NCI-H526 treated with DMSO at 0.1 percent for 48 hours (cell line): Measurements from ENCODE around the gene ZNF319.
A peak's percentile ranks its signal among the peaks of the same experiment; 100 is the strongest.
"Not testable (repeated sequence)": the region's sequence is repeated elsewhere in the genome, so short reads cannot be mapped to it uniquely, and the experiment has no call there.

ENCODE experiments used
- DNase-seq: peaks from one replicate; lab custom pipeline; 2025; lab: John Stamatoyannopoulos, UW

Gene ZNF319

DNA sequence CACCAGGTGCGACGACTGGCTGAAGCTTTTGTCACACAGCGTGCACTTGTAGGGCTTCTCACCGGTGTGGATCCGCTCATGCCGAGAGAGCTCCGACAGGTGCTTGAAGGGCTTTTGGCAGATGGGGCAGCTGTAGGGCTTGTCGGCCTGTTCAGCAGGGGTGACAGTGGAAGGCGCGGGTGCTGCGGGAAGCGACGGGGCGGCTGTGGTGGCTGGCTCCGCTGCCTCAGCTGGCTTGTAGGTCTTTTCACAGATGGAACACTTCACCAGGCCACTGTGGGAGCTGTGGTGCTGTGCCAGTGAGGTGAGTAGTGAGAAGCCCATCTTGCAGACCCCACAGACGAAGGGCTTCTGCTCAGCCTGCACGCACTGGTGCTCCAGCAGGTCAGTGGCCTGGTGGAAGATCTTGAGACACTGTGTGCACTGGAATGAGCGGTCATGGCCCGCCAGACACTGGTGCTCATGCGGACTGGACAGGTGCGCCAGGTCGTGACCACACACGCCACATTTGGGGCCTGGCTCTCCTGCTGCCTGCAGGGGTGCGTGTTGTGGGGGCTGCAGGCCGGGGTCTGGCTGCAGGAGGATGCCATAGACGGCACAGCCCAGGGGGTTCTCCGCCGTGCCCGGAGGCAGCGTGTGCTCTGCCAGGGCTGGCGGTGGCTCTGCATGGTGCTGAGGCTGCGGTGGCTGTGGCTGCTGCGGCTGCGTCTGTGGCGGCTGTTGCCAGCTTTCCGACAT lies 2.8 kb downstream of the ZNF319 start:
- no peak for DNase-seq

DNA sequence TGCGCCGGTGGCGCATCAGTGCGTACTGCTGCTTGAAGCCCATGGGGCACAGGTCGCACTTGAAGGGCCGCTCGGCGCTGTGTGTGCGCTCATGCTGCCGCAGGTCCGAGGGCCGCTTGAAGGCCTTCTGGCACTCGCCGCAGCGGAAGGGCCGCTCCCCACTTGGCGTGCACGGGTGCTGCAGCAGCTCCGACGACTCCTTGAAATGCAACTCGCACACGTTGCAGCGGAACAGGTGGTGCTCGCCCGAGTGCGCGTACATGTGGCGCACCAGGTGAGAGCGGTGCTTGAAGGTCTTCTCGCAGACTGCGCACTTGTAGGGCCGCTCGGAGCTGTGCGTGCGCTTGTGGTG lies 3.3 kb downstream of the ZNF319 start:
- no peak for DNase-seq

DNA sequence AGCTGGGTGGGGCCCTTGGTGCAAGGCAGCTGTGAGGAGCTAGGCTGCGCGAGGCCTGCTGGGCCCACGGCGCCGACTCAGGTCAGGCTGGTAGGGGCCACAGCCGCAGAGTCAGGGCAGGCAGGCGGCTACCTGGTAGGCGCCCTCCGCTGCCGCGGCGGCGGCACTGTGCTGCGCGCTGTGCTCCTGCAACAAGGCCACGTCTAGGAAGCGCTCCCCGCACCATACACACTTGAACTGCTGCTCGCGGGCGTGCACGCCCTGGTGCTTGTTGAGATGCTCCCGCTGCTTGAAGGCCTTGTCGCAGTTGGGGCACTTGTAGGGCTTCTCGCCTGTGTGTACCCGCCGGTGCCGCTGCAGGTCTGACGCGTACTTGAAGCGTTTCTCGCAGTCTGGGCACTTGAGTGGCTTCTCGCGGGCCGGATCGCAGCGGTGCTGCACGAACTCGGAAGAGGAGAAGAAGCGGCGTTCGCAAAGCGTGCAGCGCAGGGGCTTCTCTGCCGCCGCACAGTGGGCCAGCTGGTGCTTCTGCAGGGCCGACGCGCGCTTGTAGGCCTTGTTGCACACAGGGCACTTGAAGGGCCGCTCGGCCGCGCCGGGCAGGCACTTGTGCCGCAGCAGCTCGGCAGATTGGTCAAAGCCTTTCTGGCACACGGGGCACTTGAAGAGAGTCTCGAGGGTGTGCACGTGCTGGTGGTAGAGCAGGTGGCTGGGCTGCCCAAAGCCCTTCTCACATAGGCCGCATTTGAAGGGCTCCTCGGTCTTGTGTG lies 3.9 kb downstream of the ZNF319 start:
- DNase-seq, result no peak

DNA sequence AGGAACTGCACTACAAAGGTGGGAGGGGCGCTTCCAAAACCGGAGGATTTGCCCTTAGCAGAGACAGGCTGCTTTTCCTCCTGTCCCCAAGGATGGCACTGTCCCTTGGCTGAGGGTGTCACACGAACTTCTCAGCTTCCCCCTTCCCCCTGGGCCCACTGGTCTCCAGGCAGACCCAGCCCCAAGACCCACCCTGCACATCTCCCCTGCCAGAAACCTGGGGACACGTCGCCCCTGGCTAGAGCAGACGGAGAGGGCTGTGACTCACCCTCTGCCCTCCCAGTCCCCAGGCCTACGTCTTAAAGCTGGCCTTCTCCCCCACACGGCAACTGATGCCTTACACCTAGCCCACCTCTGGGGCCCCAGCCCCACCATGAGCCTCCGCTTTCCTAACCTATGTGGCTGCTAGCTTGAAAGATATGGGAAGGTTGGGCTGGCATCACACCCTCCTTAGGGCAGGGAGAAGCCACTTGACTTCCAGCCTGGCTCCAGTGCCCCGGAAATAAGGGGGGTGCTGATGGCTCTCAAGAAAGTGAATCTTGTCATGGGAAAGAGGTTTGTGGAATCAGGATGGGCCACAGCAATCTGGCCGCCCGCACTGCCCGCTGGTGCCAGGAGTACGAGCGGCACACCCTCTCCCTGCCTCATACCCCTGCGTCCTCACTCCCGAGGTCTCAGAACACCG lies 4.6 kb downstream of the ZNF319 start:
- DNase-seq, result no peak

DNA sequence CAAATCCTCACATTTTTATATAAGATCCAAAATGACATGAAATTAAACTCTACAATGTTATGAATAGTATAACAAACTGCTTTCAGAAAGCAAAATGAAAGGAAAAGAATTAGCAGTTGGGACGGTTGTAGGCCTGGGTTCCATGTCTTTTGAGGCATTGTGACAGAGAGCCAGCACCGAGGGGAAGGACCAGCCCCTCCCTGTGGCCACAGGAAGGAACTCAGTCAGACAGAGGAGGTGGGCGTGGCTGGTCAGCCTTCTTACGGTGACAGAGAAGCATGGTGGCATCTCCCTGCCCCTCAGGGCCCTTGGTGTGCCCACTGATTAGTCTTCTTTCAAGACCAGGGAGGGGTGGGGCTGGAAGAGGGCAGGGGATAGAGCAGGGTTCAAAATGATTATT lies 5.7 kb downstream of the ZNF319 start:
- no peak for DNase-seq

DNA sequence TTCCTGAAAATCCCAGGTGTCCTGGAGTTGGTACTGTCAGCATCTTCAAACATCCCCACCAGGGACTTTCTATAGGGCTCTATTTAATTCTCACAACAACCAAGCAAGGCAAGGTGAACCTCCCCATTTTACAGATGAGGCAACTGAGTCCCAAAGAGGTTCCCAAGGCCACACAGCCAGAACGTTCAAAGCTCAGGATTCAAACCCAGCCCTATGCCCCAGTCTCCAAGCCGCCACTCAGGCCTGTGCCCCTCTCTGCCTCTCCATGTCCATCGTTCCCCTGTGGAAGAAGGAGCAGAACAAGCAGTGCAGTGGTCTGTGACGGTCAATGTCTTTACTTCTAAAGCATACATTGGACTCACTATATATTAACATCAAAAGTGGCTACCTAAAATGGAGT lies 6.1 kb downstream of the ZNF319 start:
- DNase-seq, result no peak

DNA sequence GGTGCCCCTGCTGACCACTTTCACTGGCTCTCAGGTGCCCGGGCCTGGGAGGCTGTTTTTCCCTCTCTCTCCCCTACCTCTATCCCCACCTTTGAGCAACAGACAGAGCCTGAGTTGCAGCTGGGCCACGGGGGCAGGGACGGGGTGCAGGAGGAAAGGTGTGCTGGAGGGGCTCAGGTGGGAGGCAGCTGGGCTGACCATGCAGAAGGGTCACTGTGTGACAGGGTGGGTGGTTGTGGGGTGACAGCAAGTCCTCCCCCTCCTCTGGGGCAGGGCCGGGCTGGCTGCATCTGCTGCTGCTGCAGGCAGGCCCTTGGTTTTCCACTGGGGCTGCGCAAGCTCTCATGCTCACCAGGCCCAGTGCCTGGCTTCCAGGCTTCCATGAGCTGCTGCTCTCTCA lies 6.6 kb downstream of the ZNF319 start:
- no peak for DNase-seq

DNA sequence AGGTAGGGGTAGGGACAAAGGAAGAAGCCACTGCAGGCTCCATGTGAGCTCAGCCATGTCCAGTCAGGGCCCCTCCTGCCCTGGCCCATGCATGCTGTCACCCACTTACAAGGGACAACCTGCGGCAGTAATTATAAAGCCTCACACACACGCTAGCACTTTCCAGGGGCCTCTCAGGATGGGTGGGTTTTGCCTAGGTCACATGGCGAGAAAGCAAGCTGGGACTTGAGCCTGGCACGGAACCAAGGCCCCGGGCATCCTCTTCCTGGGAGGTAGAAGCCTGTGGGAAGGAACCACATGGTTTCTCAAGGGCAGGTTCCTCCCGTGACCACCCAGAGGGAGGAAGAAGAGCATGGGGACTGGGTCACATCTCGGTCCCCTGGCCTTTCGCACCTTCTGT lies 7.0 kb downstream of the ZNF319 start:
- no peak for DNase-seq

DNA sequence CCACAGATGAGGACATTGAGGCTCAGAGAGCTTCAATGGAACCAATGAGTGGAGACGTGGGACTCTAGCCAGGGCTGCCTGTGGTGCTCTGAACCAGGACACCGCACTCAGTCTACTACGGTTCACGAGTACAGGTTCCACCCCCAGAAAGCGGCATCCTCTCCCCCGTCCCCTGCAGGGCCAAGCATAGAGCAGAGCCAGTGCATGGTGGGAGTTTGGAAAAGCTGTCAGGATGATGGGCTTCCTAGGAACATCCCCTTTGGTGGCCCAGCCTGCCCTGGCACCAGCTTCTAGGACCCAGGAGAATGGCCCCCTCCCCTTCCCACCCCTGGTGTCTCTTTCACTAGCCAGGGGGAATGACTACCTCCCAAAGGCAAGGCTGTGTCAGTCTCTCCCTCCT lies 8.4 kb downstream of the ZNF319 start:
- DNase-seq, result no peak

DNA sequence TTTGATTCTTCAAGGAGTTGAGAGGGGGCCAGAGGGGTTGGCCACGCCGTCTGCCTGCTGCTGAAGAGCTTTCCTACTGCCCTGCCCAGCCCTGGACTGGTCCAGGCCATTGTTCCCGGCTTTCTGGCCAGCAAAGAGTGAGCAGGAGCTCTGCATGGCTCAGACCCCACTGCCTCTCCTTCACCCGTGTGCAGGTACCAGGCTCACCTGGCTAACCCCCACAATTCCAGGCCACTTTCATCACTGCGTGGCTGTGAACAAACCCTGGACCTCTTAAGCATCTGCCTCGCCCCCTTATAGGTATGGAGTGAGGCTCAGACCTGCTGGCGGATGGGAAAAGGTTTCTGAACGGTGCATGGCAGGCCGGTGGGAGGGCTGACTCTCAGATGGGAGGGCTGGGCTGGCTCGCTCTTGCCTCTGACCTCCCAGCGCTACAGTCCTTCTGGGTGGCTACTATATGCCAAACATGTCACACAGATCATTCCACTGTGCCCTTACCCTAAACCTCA lies 8.9 kb downstream of the ZNF319 start:
- DNase-seq, result no peak

DNA sequence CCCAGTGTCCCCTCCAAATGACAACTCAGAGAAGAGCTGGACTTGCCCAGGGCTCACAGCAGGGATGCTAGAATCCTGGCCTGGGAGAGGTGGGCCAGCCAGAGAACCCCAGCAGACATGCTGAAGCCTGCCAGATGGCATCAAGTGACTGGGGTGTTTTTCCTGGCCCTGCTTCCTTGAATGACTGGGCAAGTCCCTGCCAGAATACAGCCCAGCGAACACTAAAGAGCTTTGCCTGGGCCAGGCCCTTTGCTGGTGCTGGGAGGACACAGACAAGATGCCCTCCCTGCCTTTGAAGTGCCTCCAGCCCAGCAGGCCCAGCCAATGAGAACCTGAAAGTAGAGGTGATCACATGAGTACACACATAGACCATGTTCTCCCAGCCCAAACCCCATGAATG lies 11.5 kb downstream of the ZNF319 start:
- DNase-seq, result no peak

DNA sequence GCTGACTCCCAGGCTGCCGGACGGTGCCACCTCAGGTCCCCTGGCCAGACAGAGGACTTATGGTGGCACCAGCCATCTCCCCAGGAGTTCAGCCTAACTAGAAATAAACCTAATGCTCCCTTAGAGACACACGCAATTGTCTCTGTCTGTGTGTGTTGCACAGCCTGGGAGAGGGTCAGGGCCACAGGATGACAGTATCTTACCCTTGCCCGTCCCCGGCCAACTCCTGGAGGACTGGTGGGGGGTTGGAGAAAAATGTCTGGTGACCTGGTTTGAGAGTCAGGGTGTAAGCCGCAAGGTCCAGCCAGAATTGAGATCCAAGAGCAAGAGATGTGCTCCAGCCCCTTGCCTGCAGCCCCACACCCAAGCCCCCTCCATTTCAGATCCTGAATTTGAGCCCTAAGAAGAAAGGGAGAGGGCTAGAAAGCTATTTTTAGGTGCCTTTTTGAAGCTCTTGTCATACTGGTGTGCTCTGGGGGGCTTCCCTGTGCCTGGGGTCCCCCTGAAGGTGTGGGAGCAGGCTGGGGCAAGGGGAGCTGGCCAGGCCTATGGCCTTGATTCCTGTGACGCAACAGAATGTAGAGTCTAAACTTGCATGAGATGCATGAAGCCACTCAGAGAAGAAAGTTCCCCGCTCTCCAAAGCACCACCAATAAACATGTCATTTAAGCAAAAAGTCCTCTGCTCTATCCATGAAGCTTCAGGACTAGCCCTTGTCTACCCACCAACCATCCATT lies 12.9 kb downstream of the ZNF319 start:
- DNase-seq, result no peak

DNA sequence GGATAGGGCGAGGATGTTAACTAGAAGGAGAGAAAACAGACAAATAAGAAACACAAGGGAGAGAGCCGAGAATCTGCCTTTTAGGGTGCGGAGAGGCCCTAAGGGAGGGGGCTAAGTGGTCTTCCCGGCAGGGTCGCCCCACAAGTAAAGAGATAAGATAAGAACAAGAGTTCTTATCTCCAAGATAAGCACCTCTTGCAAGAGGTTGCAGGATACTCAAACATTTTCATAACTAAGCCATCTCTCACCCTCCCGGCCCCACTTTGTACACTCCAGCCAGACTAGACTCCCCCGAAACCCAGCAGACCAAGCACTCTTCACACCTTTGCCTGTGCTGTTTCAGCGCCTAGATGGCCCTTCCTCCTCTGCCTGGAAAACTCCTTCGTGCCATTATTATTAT lies 14.3 kb downstream of the ZNF319 start:
- DNase-seq, result no peak

DNA sequence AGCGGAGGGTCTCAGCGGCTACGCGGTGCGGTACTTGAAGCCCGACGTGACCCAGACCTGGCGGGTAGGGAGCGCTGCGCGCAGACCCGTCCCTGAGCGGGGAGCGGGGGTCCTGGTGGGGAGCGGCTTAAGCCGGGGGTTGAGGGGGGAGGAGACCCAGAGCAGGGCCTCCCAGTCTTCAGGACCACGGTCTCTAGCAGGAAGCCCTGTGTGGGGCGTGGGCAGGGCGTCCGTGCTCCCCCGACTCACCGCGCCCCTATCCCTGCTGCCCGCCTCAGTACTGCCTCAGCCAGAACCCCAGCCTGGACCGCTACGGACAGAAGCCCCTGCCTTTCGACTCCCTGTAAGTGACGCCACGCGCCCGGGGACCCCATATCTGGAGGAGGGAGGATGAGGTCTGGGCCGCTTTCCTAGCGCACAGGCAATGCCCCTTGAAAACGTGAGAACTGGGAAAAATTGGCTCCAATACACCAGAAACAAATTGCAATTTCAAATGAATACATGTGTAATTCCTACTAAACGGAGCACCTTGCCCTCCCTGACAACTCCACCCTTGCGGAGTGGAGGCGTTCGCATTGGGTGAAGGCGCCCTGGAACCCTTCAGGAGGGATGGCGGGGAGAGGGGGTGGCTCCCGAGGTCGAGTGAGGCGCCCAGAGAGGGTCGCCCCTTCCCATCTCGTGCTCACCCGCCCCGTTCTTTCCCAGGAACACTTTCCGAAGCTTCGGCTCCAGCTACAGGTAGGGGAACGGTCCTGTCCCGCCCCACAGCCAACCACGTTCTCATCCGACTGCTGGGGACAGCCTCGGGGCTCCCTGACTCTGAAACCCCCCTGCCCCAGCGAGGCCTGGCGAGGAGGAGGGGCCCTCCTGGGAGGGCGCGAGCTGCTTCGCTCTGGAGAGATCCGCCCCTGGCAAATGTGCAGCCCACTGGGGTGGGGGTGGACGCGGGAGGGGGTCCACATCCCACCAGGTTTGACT lies 15.0 kb downstream of the ZNF319 start:
- no peak for DNase-seq

DNA sequence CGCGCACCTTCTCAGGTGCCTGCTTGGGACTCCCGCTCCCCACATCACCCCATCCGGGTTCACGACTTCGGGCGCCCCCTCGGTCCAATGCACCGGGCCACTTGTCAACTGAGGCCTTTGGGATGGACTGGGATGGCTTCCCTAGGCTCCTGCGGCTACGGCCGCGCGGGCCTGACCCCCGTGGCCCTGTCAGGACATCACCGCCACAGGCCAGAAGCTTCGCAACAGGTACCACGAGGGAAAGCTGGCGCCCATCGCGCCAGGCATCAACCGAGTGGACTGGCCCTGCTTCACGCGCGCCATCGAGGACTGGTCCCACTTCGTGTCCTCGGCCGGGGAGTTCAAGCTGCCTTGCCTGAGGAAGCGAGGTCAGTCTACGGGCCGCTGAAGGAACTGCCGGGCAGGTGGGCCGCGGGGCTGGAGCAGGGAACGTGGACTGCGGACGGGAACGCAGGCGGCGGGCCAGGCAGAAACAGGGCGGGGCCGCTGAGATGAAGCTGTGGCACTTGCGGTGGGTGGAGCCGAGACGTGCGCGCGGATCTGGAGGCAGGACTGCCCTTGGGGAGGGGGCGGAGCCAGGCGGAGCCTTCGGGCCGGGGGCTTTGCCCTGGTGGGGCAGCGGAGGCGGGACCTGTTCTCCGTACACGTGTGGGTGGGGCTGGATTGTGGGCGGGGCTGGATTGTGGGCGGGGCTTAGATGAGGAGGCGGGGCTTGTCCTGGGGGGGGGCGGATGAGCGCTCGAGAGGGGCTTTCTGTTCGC lies 15.8 kb downstream of the ZNF319 start:
- peak; percentile 52 for DNase-seq

DNA sequence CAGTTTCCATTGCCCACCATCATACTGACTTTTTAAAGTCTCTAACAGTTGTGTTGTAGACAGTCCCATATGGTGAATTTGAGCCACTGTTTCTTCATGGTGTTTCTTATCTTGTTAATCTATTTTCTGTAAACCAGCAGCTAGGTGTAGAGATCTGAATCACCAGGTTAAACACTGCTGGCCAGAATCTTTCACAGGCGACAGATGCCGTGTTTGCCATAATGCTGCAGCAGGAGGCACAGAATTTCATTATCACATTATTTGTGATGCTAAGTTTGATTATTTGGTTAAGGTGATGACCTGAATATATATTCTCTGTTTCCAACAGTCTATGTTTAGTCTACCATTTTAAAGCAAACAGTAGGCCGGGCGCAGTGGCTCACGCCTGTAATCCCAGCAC lies 18.1 kb downstream of the ZNF319 start:
- DNase-seq, result no peak

DNA sequence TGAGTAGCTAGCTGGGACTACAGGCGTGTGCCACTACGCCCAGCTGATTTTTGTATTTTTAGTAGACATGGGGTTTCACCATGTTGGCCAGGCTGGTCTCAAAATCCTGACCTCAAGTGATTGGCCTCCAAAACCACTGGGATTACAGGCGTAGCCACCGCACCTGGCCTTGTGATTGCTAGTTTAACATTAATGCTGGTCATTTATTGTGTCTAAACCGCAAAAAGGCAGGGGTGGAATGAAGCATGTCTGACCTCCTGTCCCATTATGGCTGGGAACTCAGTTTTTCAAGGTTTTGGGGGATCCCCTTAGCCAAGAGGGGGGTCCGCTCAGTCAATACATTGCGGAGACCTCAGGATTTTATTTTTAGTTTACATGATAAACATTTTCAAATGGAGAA lies 18.8 kb downstream of the ZNF319 start:
- DNase-seq, result no peak

DNA sequence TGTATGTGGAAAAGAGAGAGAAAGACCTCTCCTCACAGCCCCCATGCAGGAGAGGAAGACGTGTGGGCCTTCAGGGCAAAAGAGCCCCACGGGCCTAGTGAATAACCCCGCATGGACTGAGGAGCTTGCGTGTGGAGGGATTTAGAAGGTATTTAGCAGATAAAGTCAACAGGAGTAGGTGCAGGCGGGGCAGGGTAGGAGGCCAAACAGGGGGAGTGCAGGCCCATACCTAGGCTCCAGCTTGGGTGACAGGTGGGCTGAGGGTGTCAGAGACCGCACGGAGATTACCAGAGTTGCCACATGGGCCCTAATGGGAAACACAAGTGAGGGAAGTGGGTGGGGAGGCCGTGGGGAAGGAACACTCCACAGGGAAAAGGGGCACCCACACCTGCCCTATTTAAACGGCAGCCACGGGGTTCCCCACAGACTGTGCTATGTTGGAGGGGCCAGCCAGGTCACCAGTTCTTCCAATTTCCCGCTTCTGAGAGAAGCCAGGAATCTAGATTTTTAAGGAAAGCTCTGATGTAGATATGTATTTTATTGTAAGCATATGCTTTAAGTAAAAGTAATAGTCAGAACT lies 21.4 kb downstream of the ZNF319 start:
- DNase-seq, result no peak

DNA sequence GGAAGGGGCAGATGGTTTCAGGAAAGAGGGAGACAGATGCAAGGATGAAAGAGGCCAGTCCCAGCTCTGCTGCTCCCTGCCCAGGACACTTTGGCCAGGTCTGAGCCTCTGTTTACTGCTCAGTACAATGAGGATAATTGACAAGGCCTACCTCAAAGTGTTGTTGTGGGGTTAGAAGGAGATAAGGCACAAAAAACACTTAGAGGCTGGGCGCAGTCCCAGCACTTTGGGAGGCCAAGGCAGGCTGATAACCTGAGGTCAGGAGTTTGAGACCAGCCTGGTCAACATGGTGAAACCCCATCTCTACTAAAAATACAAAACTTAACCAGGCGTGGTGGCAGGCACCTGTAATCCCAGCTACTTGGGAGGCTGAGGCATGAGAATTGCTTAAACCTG lies 22.4 kb downstream of the ZNF319 start:
- DNase-seq, result not testable (repeated sequence)
